ENCODE data around the gene SBF2.

Gene SBF2

GRCh38 chr11:10072841-10073240 is 221.2 kb downstream of the SBF2 start:
- no peak for DNase-seq (ENCODE audit: extremely low spot score)
- TF ChIP-seq CTCF (IDR thresholded peaks at IDR 0.05; ENCODE audit: control extremely low read depth, extremely low read depth, low read depth, missing control alignments) = no peak
- ChIA-PET POLR2A (no interaction called here), CTCF (no interaction called here)

GRCh38 chr11:10072142-10072541 is 221.9 kb downstream of the SBF2 start:
- POLR2A ChIA-PET = no interaction called here
- no peak for TF ChIP-seq CTCF (IDR thresholded peaks at IDR 0.05; ENCODE audit: control extremely low read depth, extremely low read depth, low read depth, missing control alignments)
- no peak for DNase-seq (ENCODE audit: extremely low spot score)
- CTCF ChIA-PET = no interaction called here

GRCh38 chr11:10067629-10068300 is 226.3 kb downstream of the SBF2 start:
- POLR2A ChIA-PET = no interaction called here
- CTCF ChIA-PET = interaction anchor here (2.8 kb wide), 1 partner anchor 9 kb away, joined by 20 read pairs; no protein-coding TSS in a partner anchor
- DNase-seq (ENCODE audit: extremely low spot score) = no peak
- no peak for TF ChIP-seq CTCF (IDR thresholded peaks at IDR 0.05; ENCODE audit: control extremely low read depth, extremely low read depth, low read depth, missing control alignments)

- no peak for DNase-seq (ENCODE audit: extremely low spot score)
- POLR2A ChIA-PET = no interaction called here
- TF ChIP-seq CTCF (IDR thresholded peaks at IDR 0.05; ENCODE audit: control extremely low read depth, extremely low read depth, low read depth, missing control alignments) = no peak
- CTCF ChIA-PET = interaction anchor here (2.8 kb wide), 1 partner anchor 11 kb away, joined by 20 read pairs; no protein-coding TSS in a partner anchor
These were observed 227.6 kb downstream of the SBF2 start for GRCh38 chr11:10066441-10066840.

- no peak for DNase-seq (ENCODE audit: extremely low spot score)
- no peak for TF ChIP-seq CTCF (IDR thresholded peaks at IDR 0.05; ENCODE audit: control extremely low read depth, extremely low read depth, low read depth, missing control alignments)
- POLR2A ChIA-PET = no interaction called here
- CTCF ChIA-PET = interaction anchor here (1.1 kb wide), 1 partner anchor 12 kb away, joined by 3 read pairs; no protein-coding TSS in a partner anchor
These were observed 229.2 kb downstream of the SBF2 start for GRCh38 chr11:10064828-10065227.

GRCh38 chr11:10058356-10058755 is 235.7 kb downstream of the SBF2 start:
- ChIA-PET POLR2A (no interaction called here), CTCF (interaction anchor here (0.7 to 1.0 kb wide), 2 partner anchors 9 to 19 kb away, joined by 3 read pairs; no protein-coding TSS in a partner anchor)
- DNase-seq (ENCODE audit: extremely low spot score) = no peak
- TF ChIP-seq CTCF (IDR thresholded peaks at IDR 0.05; ENCODE audit: control extremely low read depth, extremely low read depth, low read depth, missing control alignments) = no peak

Data from GM10248 (cell line).